GM23338 (cell line): Measurements from ENCODE around the gene TSPAN5. TPM values are rescaled to one million over a fixed set of nuclear protein-coding genes. Genes with fewer than 3 reads are reported as not detected.

ENCODE experiments used
- ATAC-seq: fragments of 200-7000 bp; cut with Tn5 transposase; 3 replicates; pipeline ENCODE4 v1.9.1; 2020
- DNase-seq: peaks from one replicate; pipeline ENCODE4 v3.0.0-alpha.2; 2015; ENCODE audit warnings: low spot score
- H2AFZ ChIP-seq: fragments of 200-600 bp; sonication (generic); 2 replicates; pipeline ENCODE4 v1.8.0; 2016; ENCODE audit warnings: antibody characterized with exemption, mild to moderate bottlenecking, moderate library complexity
- H3F3A ChIP-seq: fragments of 200-600 bp; sonication (generic); replicated peaks from 2 replicates; pipeline ENCODE4 v1.8.0; 2017; ENCODE audit warnings: antibody characterized with exemption, mixed run types, low read depth
- H3K27ac ChIP-seq: fragments of 200-600 bp; sonication (generic); 2 replicates; pipeline ENCODE4 v1.6.1; 2016; ENCODE audit warnings: low read depth
- H3K27me3 ChIP-seq: fragments of 200-600 bp; sonication (generic); 2 replicates; pipeline ENCODE4 v1.8.0; 2016; ENCODE audit warnings: mild to moderate bottlenecking, mixed run types, moderate library complexity; ENCODE audit not compliant: insufficient read depth
- H3K36me3 ChIP-seq: fragments of 200-600 bp; sonication (generic); 2 replicates; pipeline ENCODE4 v1.8.0; 2016; ENCODE audit warnings: mild to moderate bottlenecking; ENCODE audit not compliant: insufficient read depth
- H3K4me1 ChIP-seq: fragments of 200-600 bp; sonication (generic); 2 replicates; pipeline ENCODE4 v1.8.0; 2016; ENCODE audit warnings: mild to moderate bottlenecking, moderate library complexity; ENCODE audit not compliant: insufficient read depth
- H3K4me2 ChIP-seq: fragments of 200-600 bp; sonication (generic); 2 replicates; pipeline ENCODE4 v1.7.1; 2017; ENCODE audit warnings: mixed run types
- H3K4me3 ChIP-seq: fragments of 200-600 bp; sonication (generic); 2 replicates; pipeline ENCODE4 v1.6.1; 2016; ENCODE audit warnings: mixed run types
- H3K79me2 ChIP-seq: fragments of 200-600 bp; sonication (generic); replicated peaks from 2 replicates; pipeline ENCODE4 v1.8.0; 2017; ENCODE audit warnings: mild to moderate bottlenecking; ENCODE audit not compliant: insufficient read depth
- H3K9me2 ChIP-seq: fragments of 200-600 bp; sonication (generic); 2 replicates; pipeline ENCODE4 v1.8.0; 2017; ENCODE audit not compliant: insufficient read depth
- H4K20me1 ChIP-seq: fragments of 200-600 bp; sonication (generic); replicated peaks from 2 replicates; pipeline ENCODE4 v1.8.0; 2017; ENCODE audit warnings: mild to moderate bottlenecking; ENCODE audit not compliant: insufficient read depth
- H3K27ac Mint-ChIP-seq: 2 replicates; pipeline ENCODE4 v1.8.0; 2020; ENCODE audit warnings: inconsistent platforms, mild to moderate bottlenecking, moderate library complexity, mixed read lengths
- H3K27me3 Mint-ChIP-seq: 3 replicates; pipeline ENCODE4 v1.8.0; 2022; ENCODE audit warnings: low read depth, mild to moderate bottlenecking, moderate library complexity, mixed read lengths, inconsistent platforms; ENCODE audit not compliant: insufficient read depth, poor library complexity
- H3K36me3 Mint-ChIP-seq: 3 replicates; pipeline ENCODE4 v1.8.0; 2021; ENCODE audit warnings: low read depth, mild to moderate bottlenecking, inconsistent platforms, moderate library complexity, mixed read lengths
- H3K4me1 Mint-ChIP-seq: 3 replicates; pipeline ENCODE4 v1.8.0; 2020; ENCODE audit warnings: mild to moderate bottlenecking, inconsistent platforms, mixed read lengths
- H3K4me3 Mint-ChIP-seq: 3 replicates; pipeline ENCODE4 v1.8.0; 2021; ENCODE audit warnings: moderate library complexity, mild to moderate bottlenecking, inconsistent platforms, mixed read lengths
- H3K9me3 Mint-ChIP-seq: 3 replicates; pipeline ENCODE4 v1.8.0; 2020; ENCODE audit warnings: moderate library complexity, mild to moderate bottlenecking, inconsistent platforms, mixed read lengths
- EZH2 ChIP-seq: fragments of 200-600 bp; sonication (generic); IDR thresholded peaks from one replicate; pipeline ENCODE4 v1.8.0; 2017; ENCODE audit warnings: antibody characterized with exemption, mild to moderate bottlenecking, low read depth; ENCODE audit not compliant: unreplicated experiment
- EZH2phosphoT487 ChIP-seq: fragments of 200-600 bp; sonication (generic); IDR thresholded peaks from one replicate; pipeline ENCODE4 v1.8.1; 2018; ENCODE audit warnings: antibody characterized with exemption; ENCODE audit not compliant: unreplicated experiment
- NANOG ChIP-seq: IDR thresholded peaks from 2 replicates; pipeline ENCODE4 v1.6.1; 2016; ENCODE audit warnings: antibody characterized with exemption, borderline replicate concordance
- POLR2AphosphoS5 ChIP-seq: IDR thresholded peaks from 2 replicates; pipeline ENCODE4 v1.6.1; 2016; ENCODE audit warnings: antibody characterized with exemption, low read depth
- polyA plus RNA-seq: library from polyadenylated mRNA; unstranded; fragments of >200 nt; fragmentation: Nextera tagmentation; extraction: Ambion mirVana; gene quantifications from 2 replicates; pipeline ENCODE4 v1.2.1, GENCODE V29; 2016
- total RNA-seq: library from RNA; depleted of rRNA; stranded (reverse); fragments of >200 nt; shearing (Covaris generic); gene quantifications from 2 replicates; pipeline ENCODE4 v1.2.3, GENCODE V29; 2014
- TF ChIP-seq, protein P1 (sequence below): IDR thresholded peaks from 2 replicates; pipeline ENCODE4 v1.6.1; 2016; ENCODE audit warnings: antibody characterized with exemption
- TF ChIP-seq, protein P2 (sequence below): fragments of 250-450 bp; sonication (Bioruptor Pico); IDR thresholded peaks from 2 replicates; pipeline ENCODE4 v1.5.0; 2020; ENCODE audit warnings: mild to moderate bottlenecking, moderate library complexity
- TF ChIP-seq, protein P3 (sequence below), 2 experiments: fragments of 200-600 bp in 1 of 2; sonication (generic) in 1 of 2; conservative IDR thresholded peaks; 2 replicates each; pipeline versions ENCODE4 v1.5.1 to v1.6.1; 2016 to 2017; ENCODE audit warnings: antibody characterized with exemption in 2 of 2, low read depth in 2 of 2, mild to moderate bottlenecking in 2 of 2, moderate library complexity in 1 of 2

TSPAN5 gene
- total and polyA plus RNA-seq, 2 experiments from 2014 or later: 18.6 to 21.5 TPM

DNA sequence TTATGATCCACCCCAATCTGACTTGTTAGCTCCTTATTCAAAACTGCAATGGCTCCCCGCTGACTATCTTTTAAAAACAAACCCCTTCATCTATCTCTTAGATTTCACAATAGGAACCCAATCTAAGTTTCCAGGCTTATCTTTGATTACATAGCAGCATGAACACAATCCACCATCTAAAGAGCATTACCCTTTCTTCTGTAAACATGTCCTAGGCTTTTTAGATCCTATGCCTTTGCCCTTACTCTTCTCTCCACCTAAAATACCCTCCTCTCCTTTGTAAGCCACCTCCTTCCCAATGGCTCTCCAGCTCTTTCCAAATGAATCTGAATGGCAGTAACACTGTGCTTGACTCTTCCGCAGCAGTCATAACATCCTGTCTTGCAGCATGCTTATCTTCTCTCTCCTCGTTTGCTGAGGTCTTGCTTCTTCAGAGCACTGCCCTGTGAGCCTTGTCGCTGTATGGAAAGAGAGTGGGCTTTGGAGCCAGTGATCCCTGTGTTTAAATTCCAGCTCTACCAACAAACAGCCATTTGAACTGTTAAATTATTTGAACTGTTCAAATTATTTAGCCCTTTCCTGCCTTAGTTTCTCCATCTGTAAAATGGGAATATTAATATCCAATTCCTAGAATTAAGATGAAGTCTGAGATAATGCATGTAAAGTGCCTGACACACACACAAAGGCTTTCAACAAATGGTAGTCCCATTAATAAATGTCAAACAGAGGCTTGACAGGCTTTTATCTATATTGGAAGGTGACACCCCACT lies 16.2 kb upstream of the TSPAN5 start:
- Histone ChIP-seq H3K27me3 (no peaks in the 10 kb centered on the region), H3K4me1 (no peaks in the 10 kb centered on the region; the same call in 1 of the 2 replicates), H3K27ac (no peak overlapping the region), H3K4me2 (no peak overlapping the region), H3K36me3 (no peaks in the 10 kb centered on the region), H4K20me1 (no peaks in the 10 kb centered on the region), H3F3A (no peaks in the 10 kb centered on the region), H2AFZ (peak overlapping the region; percentile 53; the same call in 1 of the 2 replicates), H3K9me2 (no peaks in the 10 kb centered on the region), H3K4me3 (no peak overlapping the region), H3K79me2 (no peaks in the 10 kb centered on the region)
- Mint-ChIP-seq H3K9me3 (no peaks in the 10 kb centered on the region), H3K27me3 (peaks cover 2% of the 10 kb centered on the region), H3K36me3 (no peaks in the 10 kb centered on the region), H3K4me3 (no peak overlapping the region), H3K4me1 (peaks cover 21% of the 10 kb centered on the region), H3K27ac (no peak overlapping the region; the same call in 1 of the 2 replicates)
- DNase-seq: no peak
- TF ChIP-seq EZH2: no peak
- no peak for TF ChIP-seq POLR2AphosphoS5
- TF ChIP-seq, protein P1, sequence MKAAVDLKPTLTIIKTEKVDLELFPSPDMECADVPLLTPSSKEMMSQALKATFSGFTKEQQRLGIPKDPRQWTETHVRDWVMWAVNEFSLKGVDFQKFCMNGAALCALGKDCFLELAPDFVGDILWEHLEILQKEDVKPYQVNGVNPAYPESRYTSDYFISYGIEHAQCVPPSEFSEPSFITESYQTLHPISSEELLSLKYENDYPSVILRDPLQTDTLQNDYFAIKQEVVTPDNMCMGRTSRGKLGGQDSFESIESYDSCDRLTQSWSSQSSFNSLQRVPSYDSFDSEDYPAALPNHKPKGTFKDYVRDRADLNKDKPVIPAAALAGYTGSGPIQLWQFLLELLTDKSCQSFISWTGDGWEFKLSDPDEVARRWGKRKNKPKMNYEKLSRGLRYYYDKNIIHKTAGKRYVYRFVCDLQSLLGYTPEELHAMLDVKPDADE: no peak
- ATAC-seq: no peak

DNA sequence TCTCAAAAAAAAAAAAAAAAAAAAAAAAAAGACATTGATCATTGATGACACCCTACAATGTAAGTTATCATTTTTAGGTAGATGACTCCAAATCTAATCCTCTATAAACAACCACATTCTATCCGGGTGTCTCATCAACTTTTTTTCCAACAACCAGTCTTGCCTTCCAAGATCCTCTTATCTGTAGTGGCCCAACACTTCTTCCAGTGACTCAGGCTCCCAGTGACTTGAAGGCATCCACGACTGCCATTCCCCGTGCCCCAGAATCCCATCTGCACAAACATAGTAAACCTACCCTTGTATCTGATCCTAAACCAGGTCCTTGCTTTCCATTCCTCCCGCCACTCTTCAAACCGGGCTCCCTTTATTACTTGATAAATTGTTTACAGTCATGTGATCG lies 15.6 kb upstream of the TSPAN5 start:
- Histone ChIP-seq H3K4me3 (no peak overlapping the region), H3K36me3 (no peaks in the 10 kb centered on the region), H3K27ac (no peak overlapping the region), H2AFZ (peak overlapping the region; percentile 53; the same call in 1 of the 2 replicates), H4K20me1 (no peaks in the 10 kb centered on the region), H3K27me3 (no peaks in the 10 kb centered on the region), H3F3A (no peaks in the 10 kb centered on the region), H3K4me1 (no peaks in the 10 kb centered on the region; the same call in 1 of the 2 replicates), H3K9me2 (no peaks in the 10 kb centered on the region), H3K4me2 (no peak overlapping the region), H3K79me2 (no peaks in the 10 kb centered on the region)
- no peak overlapping the region; the same call in 1 of the 2 replicates for H3K27ac Mint-ChIP-seq
- no peak overlapping the region for H3K4me3 Mint-ChIP-seq
- H3K9me3 Mint-ChIP-seq: no peaks in the 10 kb centered on the region
- H3K36me3 Mint-ChIP-seq: no peaks in the 10 kb centered on the region
- DNase-seq: no peak
- H3K27me3 Mint-ChIP-seq: peaks cover 2% of the 10 kb centered on the region
- peaks cover 22% of the 10 kb centered on the region; the same call in 2 of the 3 replicates for H3K4me1 Mint-ChIP-seq
- no peak for ATAC-seq
- TF ChIP-seq EZH2phosphoT487: no peak
- TF ChIP-seq, protein P2, sequence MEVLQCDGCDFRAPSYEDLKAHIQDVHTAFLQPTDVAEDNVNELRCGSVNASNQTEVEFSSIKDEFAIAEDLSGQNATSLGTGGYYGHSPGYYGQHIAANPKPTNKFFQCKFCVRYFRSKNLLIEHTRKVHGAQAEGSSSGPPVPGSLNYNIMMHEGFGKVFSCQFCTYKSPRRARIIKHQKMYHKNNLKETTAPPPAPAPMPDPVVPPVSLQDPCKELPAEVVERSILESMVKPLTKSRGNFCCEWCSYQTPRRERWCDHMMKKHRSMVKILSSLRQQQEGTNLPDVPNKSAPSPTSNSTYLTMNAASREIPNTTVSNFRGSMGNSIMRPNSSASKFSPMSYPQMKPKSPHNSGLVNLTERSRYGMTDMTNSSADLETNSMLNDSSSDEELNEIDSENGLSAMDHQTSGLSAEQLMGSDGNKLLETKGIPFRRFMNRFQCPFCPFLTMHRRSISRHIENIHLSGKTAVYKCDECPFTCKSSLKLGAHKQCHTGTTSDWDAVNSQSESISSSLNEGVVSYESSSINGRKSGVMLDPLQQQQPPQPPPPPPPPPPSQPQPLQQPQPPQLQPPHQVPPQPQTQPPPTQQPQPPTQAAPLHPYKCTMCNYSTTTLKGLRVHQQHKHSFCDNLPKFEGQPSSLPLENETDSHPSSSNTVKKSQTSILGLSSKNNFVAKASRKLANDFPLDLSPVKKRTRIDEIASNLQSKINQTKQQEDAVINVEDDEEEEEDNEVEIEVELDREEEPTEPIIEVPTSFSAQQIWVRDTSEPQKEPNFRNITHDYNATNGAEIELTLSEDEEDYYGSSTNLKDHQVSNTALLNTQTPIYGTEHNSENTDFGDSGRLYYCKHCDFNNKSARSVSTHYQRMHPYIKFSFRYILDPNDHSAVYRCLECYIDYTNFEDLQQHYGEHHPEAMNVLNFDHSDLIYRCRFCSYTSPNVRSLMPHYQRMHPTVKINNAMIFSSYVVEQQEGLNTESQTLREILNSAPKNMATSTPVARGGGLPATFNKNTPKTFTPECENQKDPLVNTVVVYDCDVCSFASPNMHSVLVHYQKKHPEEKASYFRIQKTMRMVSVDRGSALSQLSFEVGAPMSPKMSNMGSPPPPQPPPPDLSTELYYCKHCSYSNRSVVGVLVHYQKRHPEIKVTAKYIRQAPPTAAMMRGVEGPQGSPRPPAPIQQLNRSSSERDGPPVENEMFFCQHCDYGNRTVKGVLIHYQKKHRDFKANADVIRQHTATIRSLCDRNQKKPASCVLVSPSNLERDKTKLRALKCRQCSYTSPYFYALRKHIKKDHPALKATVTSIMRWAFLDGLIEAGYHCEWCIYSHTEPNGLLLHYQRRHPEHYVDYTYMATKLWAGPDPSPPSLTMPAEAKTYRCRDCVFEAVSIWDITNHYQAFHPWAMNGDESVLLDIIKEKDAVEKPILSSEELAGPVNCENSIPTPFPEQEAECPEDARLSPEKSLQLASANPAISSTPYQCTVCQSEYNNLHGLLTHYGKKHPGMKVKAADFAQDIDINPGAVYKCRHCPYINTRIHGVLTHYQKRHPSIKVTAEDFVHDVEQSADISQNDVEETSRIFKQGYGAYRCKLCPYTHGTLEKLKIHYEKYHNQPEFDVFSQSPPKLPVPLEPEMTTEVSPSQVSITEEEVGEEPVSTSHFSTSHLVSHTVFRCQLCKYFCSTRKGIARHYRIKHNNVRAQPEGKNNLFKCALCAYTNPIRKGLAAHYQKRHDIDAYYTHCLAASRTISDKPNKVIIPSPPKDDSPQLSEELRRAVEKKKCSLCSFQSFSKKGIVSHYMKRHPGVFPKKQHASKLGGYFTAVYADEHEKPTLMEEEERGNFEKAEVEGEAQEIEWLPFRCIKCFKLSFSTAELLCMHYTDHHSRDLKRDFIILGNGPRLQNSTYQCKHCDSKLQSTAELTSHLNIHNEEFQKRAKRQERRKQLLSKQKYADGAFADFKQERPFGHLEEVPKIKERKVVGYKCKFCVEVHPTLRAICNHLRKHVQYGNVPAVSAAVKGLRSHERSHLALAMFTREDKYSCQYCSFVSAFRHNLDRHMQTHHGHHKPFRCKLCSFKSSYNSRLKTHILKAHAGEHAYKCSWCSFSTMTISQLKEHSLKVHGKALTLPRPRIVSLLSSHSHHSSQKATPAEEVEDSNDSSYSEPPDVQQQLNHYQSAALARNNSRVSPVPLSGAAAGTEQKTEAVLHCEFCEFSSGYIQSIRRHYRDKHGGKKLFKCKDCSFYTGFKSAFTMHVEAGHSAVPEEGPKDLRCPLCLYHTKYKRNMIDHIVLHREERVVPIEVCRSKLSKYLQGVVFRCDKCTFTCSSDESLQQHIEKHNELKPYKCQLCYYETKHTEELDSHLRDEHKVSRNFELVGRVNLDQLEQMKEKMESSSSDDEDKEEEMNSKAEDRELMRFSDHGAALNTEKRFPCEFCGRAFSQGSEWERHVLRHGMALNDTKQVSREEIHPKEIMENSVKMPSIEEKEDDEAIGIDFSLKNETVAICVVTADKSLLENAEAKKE: no peak
- TF ChIP-seq, protein P1: no peak
- TF ChIP-seq, protein P3, sequence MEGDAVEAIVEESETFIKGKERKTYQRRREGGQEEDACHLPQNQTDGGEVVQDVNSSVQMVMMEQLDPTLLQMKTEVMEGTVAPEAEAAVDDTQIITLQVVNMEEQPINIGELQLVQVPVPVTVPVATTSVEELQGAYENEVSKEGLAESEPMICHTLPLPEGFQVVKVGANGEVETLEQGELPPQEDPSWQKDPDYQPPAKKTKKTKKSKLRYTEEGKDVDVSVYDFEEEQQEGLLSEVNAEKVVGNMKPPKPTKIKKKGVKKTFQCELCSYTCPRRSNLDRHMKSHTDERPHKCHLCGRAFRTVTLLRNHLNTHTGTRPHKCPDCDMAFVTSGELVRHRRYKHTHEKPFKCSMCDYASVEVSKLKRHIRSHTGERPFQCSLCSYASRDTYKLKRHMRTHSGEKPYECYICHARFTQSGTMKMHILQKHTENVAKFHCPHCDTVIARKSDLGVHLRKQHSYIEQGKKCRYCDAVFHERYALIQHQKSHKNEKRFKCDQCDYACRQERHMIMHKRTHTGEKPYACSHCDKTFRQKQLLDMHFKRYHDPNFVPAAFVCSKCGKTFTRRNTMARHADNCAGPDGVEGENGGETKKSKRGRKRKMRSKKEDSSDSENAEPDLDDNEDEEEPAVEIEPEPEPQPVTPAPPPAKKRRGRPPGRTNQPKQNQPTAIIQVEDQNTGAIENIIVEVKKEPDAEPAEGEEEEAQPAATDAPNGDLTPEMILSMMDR (conservative IDR thresholded peaks at IDR 0.05; ENCODE audit: low read depth in 2 of 2): no peak
- TF ChIP-seq EZH2: no peak
- TF ChIP-seq NANOG: no peak
- TF ChIP-seq POLR2AphosphoS5: no peak
